GM18499 (cell line): Measurements from ENCODE around the gene UBL3.

Source experiments
- ATAC-seq: cut with Tn5 transposase; IDR thresholded peaks from one replicate; pipeline ENCODE4 v1.9.1; 2021; ENCODE audit warnings: moderate number of reproducible peaks; ENCODE audit not compliant: insufficient read depth, unreplicated experiment

UBL3 gene

DNA sequence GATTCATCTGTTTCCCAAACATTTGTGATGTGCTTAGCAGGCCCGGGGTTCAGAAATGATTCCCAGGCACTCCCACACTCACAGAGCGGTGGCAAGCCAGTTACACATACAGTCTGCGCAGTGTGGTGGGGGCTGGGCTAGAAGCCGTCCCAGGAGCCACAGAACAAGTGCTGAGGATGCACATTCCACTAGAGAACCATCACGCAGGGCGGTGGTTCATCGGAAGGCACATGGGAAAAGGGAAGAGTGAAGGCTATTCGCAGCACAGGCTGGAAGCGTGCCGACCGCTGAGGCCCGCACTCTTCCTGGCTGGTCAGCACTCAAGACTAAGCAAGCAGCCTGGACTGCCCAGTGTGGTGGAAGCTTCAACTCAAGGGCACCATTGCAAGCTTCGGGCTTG lies 128.7 kb downstream of the UBL3 start:
- no peak for ATAC-seq

DNA sequence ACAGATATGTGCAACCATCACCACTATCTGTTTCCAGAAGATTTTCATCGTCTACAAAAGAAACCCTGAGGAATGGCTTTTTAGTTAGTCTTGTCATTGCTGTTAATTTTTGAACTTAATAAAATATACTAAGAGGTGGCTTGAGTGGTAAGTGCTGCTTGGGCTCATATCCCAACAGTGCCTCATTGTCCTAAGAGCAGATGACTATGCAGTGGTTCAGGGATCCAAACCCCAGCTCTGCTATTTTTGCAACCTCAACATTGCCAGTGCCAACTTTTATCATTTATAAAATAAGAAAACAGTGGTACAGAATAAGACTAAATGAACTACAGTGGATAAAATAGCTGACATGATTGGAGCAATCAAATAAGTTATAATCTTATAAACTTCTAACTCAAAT lies 131.7 kb downstream of the UBL3 start:
- ATAC-seq, result no peak

DNA sequence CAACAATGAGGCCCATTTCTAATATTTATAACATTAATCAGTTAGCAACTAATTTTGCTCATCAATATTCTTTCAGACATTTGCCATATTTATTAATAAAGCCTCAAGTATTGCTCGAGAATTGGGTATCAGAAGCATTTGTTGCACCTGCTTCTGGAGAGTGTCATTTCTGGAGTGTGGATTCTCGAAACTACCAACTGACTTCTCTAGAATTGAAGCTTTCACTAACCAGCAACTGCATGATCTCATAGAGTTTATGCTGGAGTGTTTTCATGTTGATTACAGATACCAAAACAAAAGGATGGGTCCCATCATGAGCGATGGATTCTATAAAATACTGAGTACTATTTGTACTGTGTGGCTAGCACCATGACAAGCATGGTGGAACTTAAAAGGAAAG lies 133.9 kb downstream of the UBL3 start:
- no peak for ATAC-seq
